GM12892 (cell line): ENCODE measurements around the gene RPS6KB2.

Experiments
- DNase-seq: peaks from one replicate; pipeline ENCODE4 v3.0.0; 2011; ENCODE audit not compliant: insufficient read length
- FAIRE-seq: peaks from 2 replicates; lab custom pipeline; 2011; peaks lifted over from hg19 to GRCh38; lab: Jason Lieb, UNC
- POLR2A ChIP-seq: IDR thresholded peaks from 2 replicates; pipeline ENCODE4 v1.6.1; 2011; ENCODE audit warnings: low read depth, low read length, control low read depth
- POLR2AphosphoS5 ChIP-seq: IDR thresholded peaks from 2 replicates; pipeline ENCODE4 v1.6.1; 2011; ENCODE audit warnings: low read depth, low read length, control low read depth
- TAF1 ChIP-seq: IDR thresholded peaks from 2 replicates; pipeline ENCODE4 v1.6.1; 2011; ENCODE audit warnings: low read depth, mild to moderate bottlenecking, control low read depth, low read length, borderline replicate concordance

Gene RPS6KB2

GRCh38 chr11:67448220-67448609 lies 19.9 kb downstream of the RPS6KB2 start:
- FAIRE-seq (no peak), DNase-seq (no peak)
- TF ChIP-seq TAF1 (no peak), POLR2A (no peak), POLR2AphosphoS5 (no peak)

DNA sequence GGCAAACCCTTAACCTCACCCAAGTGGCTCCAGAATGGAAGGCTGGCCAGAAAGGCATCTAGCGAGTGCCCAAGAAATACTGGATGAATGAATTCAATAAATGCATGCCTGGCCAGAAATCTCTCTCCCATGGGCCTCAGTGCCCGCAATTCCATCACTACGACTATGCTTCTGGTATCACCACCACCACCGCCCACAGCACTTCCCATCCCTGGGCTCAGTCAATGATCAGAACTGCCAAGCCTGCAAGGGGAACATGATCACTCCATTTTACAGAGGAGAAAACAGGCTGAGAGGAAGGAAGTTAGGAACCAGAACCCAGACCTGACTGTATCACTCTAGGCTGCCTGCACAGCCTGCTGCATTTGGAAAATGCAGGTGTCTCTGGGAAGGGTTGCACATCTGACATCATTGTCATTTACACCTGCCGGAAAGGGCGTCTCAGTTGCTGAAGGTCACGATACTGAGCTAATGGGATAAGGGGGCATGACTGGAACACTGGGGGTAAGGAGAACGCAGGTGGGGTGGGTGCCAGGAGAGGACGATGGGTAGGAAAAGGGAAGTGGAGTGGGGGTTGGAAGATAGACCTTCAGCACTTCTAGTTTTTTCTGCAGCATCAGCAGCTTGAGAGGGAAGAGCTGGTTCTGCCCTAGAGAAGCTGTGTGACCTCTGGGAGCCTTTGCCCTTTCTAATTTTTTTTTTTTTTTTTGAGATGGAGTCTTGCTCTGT lies 21.0 kb downstream of the RPS6KB2 start:
- FAIRE-seq: no peak
- TF ChIP-seq POLR2A: no peak; the same call in 1 of the 2 replicates
- no peak for TF ChIP-seq POLR2AphosphoS5
- TF ChIP-seq TAF1: no peak
- DNase-seq: no peak

DNA sequence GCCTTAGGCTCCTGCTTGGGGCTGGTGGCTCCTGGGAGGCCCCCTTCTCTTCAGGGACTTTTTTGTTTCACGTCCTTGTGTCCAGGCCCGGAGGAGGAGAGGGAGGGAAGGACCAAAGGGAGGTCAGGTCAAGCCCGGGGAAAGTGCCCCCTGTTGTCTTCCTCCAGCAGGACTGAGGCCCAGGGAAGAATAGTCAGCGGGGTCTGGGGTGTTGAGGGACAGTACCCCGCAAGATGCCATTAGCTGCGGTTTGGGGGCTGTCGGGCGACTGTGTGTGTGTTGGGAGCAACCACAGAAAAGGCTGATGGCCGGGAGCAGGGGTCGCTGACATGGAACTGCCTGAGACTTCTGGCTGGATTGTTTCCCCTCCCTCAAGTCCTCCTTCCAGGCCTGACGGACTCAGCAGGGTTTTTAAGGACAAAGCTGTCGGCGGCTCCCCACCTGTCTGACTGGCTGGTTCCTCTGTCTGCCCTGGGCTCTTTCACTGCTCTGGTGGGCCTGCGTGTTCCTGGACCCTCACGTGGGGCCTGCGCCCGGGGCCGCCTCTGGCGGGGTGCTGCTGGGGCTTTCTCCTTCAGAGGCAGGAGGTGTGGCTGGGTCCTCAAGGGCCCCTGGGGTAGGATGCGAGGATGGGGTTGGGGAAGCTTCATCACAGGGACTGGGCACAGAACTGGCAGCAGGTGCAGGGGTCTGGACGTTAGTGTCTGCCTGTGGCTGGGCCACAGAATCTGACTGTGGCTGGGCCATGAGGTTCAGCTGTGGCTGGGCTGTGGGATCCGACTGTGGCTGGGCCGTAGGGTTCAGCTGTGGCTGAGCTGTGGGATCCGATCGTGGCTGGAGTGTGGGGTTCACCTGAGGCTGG lies 22.7 kb downstream of the RPS6KB2 start:
- DNase-seq (no peak), FAIRE-seq (no peak)
- TF ChIP-seq POLR2AphosphoS5 (no peak), POLR2A (no peak), TAF1 (no peak)

- DNase-seq: no peak
- no peak for FAIRE-seq
- TF ChIP-seq TAF1 (no peak), POLR2A (0 out of 2 replicates have a peak, but pooled peaks have one; percentile 4), POLR2AphosphoS5 (no peak)
Observed at GRCh38 chr11:67451658-67451976, 23.3 kb downstream of the RPS6KB2 start.

DNA sequence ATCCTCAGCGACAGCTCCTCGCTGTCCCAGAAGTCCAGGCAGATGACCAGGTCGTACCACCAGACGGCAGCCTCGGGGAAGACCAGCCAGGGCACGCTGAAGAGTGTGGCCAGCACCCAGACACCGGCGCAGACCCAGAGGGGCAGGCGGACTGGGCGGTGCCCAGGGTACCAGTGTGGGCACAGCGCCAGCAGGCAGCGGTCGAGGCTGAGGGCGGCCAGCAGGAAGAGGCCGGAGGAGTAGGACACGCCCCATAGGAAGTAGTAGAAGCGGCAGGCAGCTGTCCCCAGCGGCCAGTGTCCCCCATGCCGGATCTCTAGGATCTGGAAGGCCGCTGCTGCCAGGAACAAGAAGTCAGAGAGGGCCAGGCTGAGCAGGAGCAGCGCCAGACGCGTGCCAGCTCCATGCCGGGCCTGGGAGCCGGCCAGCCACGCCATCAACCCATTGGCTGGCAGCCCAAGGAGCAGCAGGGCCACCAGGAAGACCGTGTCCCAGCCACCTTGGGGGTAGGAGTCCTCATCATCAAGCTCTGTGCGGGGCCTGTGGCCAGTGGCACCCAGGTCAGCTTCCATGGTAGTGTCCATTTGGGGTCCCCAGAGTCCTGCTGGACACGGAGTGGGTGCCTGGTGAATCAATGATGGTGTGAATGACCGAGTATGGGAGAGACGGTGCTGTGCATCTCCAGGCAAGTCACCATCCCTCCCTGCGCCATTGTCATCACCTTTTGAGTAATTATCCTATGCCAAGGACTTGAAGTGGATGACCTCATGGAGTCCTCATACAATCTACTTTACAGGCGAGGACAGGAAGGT lies 24.1 kb downstream of the RPS6KB2 start, which contains the start of gene GPR152:
GPR152 (minus strand) TSS at position 589 of the 812 bp plus-strand sequence; CDS start at position 584, 5 bp downstream.
- TF ChIP-seq TAF1 (no peak), POLR2A (no peak), POLR2AphosphoS5 (no peak)
- no peak for DNase-seq
- peak; percentile 30 for FAIRE-seq

DNA sequence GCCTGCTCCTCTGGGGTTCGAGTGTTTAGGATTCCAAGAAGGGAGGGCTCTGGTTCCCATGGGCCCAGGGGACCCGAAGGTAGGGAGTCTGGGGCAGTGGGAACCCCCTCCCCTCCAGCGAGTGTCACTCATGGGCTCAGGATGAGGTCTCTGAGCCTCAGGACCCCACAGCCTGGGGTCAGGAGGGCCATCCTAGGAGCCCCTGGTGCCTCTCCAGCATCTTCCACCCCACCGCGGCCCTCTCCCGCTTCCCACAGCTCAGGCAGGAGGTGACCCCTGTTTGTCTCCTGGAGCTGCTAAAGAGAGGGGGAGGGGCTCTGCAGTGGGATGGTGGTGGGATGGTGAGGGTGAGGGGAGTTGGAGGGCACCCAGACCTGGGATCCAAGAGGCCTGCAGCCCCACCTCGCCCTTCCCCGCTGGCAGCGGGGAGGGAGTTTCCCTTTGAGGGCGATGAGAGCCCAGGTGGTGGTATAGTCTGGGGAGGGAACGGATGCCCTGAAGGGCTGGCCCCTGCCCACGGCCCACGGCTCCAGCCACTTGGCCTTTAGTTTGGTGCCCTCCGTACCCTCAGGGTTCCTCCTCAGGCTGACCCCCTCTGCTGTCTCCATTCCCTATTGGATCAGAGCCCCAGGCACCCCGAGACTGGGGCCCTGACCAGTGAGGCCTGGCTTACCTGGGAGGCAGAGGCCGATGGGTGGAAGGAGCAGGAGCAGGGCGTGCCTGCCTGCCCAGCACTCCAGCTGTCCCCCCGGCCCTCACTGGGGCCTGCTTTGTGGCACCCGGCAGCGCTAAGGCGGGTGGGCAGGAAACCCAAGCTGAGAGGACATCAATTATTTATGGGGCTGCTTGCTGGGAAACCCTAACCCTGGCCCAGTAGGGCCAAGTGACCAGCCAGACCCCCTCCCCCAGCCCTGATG lies 25.8 kb downstream of the RPS6KB2 start:
- DNase-seq: no peak
- FAIRE-seq: no peak
- TF ChIP-seq POLR2A: no peak; the same call in 1 of the 2 replicates
- no peak for TF ChIP-seq POLR2AphosphoS5
- no peak for TF ChIP-seq TAF1

- TF ChIP-seq POLR2A: no peak
- TF ChIP-seq TAF1: no peak
- no peak for TF ChIP-seq POLR2AphosphoS5
- DNase-seq: no peak
- FAIRE-seq: no peak
Observed at GRCh38 chr11:67455054-67455453, 26.8 kb downstream of the RPS6KB2 start, which contains the start of gene CABP4. Gene CABP4 (plus strand): TSS chr11:67455354. CDS start chr11:67455424, 70 bp downstream.

DNA sequence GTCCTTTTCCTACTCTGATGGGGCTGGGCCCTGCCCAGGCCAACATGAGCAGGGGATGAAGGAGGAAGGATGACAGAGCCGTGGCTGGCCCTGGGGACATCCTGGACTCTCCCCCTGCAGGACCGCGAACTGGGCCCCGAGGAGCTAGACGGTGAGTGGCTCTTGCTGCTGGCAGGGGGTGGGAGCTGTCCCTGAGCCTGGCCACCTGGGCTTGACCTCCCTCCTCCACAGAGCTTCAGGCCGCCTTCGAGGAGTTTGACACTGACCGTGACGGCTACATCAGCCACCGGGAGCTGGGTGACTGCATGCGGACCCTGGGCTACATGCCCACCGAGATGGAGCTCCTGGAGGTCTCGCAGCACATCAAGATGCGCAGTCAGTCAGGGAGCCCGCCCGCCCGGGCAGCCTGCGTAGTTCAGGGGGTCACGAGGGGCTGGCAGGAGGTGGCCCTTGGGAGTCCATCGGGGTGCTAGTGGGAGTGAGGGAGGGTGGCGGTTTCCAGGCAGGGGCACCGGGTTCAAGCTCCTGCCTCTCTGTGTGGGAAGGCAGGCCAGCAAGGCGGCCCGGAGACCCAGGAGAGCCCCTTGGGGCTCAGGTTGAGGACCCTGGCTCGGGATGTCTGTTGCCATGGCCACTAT lies 27.9 kb downstream of the RPS6KB2 start:
- no peak for DNase-seq
- no peak for TF ChIP-seq POLR2AphosphoS5
- TF ChIP-seq TAF1: no peak
- TF ChIP-seq POLR2A: no peak
- FAIRE-seq: no peak

- FAIRE-seq (no peak), DNase-seq (no peak)
- TF ChIP-seq TAF1: no peak
- no peak for TF ChIP-seq POLR2AphosphoS5
- TF ChIP-seq POLR2A: no peak
Observed at GRCh38 chr11:67457453-67457852, 29.2 kb downstream of the RPS6KB2 start.

- no peak for FAIRE-seq
- no peak for DNase-seq
- TF ChIP-seq POLR2A (no peak), TAF1 (no peak), POLR2AphosphoS5 (no peak)
Observed at GRCh38 chr11:67458266-67458665, 30.0 kb downstream of the RPS6KB2 start.
